ENCODE data around the gene UMODL1.

UMODL1 gene, protein sequence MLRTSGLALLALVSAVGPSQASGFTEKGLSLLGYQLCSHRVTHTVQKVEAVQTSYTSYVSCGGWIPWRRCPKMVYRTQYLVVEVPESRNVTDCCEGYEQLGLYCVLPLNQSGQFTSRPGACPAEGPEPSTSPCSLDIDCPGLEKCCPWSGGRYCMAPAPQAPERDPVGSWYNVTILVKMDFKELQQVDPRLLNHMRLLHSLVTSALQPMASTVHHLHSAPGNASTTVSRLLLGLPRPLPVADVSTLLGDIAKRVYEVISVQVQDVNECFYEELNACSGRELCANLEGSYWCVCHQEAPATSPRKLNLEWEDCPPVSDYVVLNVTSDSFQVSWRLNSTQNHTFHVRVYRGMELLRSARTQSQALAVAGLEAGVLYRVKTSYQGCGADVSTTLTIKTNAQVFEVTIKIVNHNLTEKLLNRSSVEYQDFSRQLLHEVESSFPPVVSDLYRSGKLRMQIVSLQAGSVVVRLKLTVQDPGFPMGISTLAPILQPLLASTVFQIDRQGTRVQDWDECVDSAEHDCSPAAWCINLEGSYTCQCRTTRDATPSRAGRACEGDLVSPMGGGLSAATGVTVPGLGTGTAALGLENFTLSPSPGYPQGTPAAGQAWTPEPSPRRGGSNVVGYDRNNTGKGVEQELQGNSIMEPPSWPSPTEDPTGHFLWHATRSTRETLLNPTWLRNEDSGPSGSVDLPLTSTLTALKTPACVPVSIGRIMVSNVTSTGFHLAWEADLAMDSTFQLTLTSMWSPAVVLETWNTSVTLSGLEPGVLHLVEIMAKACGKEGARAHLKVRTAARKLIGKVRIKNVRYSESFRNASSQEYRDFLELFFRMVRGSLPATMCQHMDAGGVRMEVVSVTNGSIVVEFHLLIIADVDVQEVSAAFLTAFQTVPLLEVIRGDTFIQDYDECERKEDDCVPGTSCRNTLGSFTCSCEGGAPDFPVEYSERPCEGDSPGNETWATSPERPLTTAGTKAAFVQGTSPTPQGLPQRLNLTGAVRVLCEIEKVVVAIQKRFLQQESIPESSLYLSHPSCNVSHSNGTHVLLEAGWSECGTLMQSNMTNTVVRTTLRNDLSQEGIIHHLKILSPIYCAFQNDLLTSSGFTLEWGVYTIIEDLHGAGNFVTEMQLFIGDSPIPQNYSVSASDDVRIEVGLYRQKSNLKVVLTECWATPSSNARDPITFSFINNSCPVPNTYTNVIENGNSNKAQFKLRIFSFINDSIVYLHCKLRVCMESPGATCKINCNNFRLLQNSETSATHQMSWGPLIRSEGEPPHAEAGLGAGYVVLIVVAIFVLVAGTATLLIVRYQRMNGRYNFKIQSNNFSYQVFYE

DNA sequence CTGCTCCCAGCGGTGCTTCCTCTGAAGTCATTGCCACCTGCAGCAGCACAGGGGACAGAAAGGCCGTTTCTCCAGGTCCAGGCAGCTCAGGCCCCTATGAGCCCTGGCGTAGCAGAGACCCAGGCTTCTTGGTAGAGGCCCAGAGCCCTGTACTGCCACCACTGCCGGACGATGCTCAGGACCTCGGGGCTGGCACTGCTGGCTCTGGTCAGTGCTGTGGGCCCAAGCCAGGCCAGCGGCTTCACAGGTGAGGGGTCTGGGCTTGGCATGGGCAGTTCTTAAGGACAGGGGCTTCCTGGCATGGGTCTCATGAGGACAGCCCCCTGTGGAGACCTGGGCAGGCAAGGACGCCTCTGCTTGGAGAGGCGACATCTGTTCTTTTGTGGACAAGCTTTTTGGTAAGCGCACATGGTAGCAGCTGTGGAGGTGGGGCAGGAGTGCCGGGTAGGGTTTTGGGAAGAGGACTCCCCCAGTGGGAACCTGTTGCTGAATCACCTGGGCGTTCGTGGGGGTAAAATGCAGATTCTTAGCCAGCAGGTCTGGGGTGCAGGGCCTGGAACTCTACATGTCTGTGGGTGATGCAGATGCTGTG is at the start of gene UMODL1:
Gene UMODL1, plus strand, starts transcription at position 172 of the 592 bp plus-strand sequence. Its CDS starts 0 bp downstream, at position 172.
- Mint-ChIP-seq H3K27ac (ENCODE audit: low read depth) (no peak within 1 kb of the TSS), H3K4me1 (peaks cover 13% of the 10 kb centered on the region), H3K4me3 (no peak within 1 kb of the TSS), H3K9me3 (no peaks in the 10 kb centered on the region), H3K36me3 (ENCODE audit: insufficient read depth) (no peaks in the 10 kb centered on the region), H3K27me3 (peaks cover 51% of the 10 kb centered on the region)
- ATAC-seq (replicated peaks; ENCODE audit: extremely low read depth, poor library complexity, severe bottlenecking) (no peak), DNase-seq (ENCODE audit: low spot score in 2 of 2) (no peak)

DNA sequence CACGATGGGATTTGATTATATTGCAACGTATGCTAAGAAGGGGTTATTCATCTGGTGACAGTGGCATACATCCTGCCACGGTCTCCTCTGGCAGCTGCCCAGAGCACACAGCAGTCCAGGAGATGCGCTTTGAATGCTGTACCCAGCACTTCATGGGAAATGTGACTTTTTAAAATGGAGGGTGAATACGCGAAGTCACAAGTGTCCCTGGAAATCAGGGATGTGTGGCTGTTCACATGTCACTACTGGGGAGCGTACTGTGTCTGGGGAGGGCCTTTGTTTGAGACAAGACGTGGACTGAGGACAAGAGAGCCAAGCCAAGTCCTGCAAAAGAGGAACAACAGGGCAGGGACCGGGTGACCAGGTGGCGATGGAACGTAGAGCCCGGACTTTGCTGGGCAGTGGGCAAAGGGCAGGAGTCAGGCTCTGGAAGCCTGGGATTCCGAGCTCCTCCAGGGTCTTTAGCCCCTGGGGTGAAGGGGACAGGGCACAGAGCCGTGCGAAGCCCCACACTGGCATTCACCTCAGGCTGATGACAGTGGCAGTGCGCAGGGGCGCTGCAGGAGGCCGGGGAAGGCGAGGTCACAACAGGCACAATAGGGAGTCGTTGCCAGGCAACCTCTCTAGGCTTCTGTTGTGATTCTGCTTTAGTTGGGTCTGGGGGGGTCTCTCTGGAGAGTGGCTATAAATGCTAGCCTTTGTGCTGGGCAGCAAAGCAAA is 49.6 kb upstream of the UMODL1 start:
- no peaks in the 10 kb centered on the region for H3K36me3 Mint-ChIP-seq (ENCODE audit: insufficient read depth)
- no peak overlapping the region for H3K27ac Mint-ChIP-seq (ENCODE audit: low read depth)
- H3K4me3 Mint-ChIP-seq = no peak overlapping the region
- peaks cover 39% of the 10 kb centered on the region for H3K27me3 Mint-ChIP-seq
- no peaks in the 10 kb centered on the region for H3K4me1 Mint-ChIP-seq
- no peak for ATAC-seq (replicated peaks; ENCODE audit: extremely low read depth, poor library complexity, severe bottlenecking)
- no peak for DNase-seq (ENCODE audit: low spot score in 2 of 2)
- no peaks in the 10 kb centered on the region for H3K9me3 Mint-ChIP-seq

DNA sequence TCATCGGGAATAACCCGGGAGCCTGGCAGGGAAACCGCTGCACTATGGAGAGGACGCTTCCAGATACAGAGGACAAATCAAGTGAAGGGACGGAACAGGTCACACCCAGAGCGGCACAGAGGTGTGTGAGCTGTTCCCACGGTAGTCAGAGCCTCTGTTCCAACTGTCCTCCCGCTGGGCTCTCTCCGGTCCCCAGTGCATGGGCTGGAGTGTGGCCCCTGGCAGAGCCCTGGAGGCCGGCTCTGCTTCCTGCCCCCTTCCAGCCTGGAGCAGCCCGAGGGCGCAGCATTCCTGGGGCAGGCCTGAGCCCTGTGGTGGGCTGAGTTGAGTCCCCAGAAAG is 49.1 kb upstream of the UMODL1 start:
- ATAC-seq (replicated peaks; ENCODE audit: extremely low read depth, poor library complexity, severe bottlenecking) = no peak

GRCh38 chr21:42022906-42023305 is 48.2 kb upstream of the UMODL1 start:
- DNase-seq (ENCODE audit: low spot score in 2 of 2) = no peak
- Mint-ChIP-seq H3K4me1 (no peaks in the 10 kb centered on the region), H3K27ac (ENCODE audit: low read depth) (no peak overlapping the region), H3K9me3 (no peaks in the 10 kb centered on the region), H3K27me3 (peaks cover 39% of the 10 kb centered on the region), H3K36me3 (ENCODE audit: insufficient read depth) (peaks cover 2% of the 10 kb centered on the region), H3K4me3 (no peak overlapping the region)
- ATAC-seq (replicated peaks; ENCODE audit: extremely low read depth, poor library complexity, severe bottlenecking) = no peak

More for the DNA sequence above, 49.1 kb upstream of the UMODL1 start:
- no peak for DNase-seq (ENCODE audit: low spot score in 2 of 2)
- Mint-ChIP-seq H3K36me3 (ENCODE audit: insufficient read depth) (peaks cover 2% of the 10 kb centered on the region), H3K27ac (ENCODE audit: low read depth) (no peak overlapping the region), H3K4me3 (no peak overlapping the region), H3K4me1 (no peaks in the 10 kb centered on the region), H3K9me3 (no peaks in the 10 kb centered on the region), H3K27me3 (peaks cover 39% of the 10 kb centered on the region)

DNA sequence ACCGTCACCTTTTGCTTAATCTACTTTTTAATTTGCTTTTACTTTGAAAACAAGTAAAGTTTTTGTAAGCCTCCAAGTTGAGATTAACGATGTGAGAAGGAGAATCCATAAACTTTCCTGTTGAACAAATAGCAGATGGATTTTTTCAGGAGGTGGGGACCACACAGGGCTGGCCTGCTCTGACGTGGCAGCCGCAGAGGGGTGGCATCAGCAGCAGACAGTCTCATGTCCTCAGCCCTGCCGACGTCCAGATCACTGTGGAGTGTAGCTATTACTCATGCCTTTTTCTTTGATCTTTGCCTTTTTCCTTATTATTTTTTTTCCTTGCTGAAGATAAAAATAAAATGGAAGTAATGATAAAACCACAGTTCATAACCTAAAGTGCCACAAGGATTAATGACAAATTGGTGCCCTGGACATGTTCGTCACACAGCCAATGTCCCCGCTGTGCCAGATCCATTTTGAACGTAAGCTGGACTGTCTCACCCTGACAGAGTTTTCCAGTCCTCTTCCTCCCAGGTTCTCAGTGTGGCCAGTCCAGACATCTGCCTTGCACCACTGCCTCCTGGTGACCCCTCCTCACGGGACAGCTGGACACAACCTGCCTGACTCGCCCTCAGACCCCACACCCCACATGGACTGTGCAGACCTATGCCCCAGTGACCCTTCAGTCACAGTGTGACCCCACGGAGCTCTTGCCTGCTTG is 45.6 kb upstream of the UMODL1 start:
- Mint-ChIP-seq H3K27ac (ENCODE audit: low read depth) (no peak overlapping the region), H3K4me3 (no peak overlapping the region), H3K9me3 (no peaks in the 10 kb centered on the region), H3K36me3 (ENCODE audit: insufficient read depth) (peaks cover 2% of the 10 kb centered on the region), H3K4me1 (no peaks in the 10 kb centered on the region), H3K27me3 (peaks cover 25% of the 10 kb centered on the region)
- no peak for ATAC-seq (replicated peaks; ENCODE audit: extremely low read depth, poor library complexity, severe bottlenecking)
- no peak for DNase-seq (ENCODE audit: low spot score in 2 of 2)

GRCh38 chr21:42026082-42026435 is 45.1 kb upstream of the UMODL1 start:
- Mint-ChIP-seq H3K4me3 (no peak overlapping the region), H3K4me1 (no peaks in the 10 kb centered on the region), H3K27me3 (peaks cover 20% of the 10 kb centered on the region), H3K27ac (ENCODE audit: low read depth) (no peak overlapping the region), H3K9me3 (no peaks in the 10 kb centered on the region), H3K36me3 (ENCODE audit: insufficient read depth) (peaks cover 2% of the 10 kb centered on the region)
- DNase-seq (ENCODE audit: low spot score in 2 of 2) (no peak), ATAC-seq (replicated peaks; ENCODE audit: extremely low read depth, poor library complexity, severe bottlenecking) (no peak)

- DNase-seq (ENCODE audit: low spot score in 2 of 2) (no peak), ATAC-seq (replicated peaks; ENCODE audit: extremely low read depth, poor library complexity, severe bottlenecking) (no peak)
- Mint-ChIP-seq H3K27ac (ENCODE audit: low read depth) (no peak overlapping the region), H3K27me3 (peaks cover 13% of the 10 kb centered on the region), H3K9me3 (no peaks in the 10 kb centered on the region), H3K4me1 (no peaks in the 10 kb centered on the region), H3K36me3 (ENCODE audit: insufficient read depth) (peaks cover 2% of the 10 kb centered on the region), H3K4me3 (no peak overlapping the region)
Observed at GRCh38 chr21:42027085-42027821, 43.9 kb upstream of the UMODL1 start.

DNA sequence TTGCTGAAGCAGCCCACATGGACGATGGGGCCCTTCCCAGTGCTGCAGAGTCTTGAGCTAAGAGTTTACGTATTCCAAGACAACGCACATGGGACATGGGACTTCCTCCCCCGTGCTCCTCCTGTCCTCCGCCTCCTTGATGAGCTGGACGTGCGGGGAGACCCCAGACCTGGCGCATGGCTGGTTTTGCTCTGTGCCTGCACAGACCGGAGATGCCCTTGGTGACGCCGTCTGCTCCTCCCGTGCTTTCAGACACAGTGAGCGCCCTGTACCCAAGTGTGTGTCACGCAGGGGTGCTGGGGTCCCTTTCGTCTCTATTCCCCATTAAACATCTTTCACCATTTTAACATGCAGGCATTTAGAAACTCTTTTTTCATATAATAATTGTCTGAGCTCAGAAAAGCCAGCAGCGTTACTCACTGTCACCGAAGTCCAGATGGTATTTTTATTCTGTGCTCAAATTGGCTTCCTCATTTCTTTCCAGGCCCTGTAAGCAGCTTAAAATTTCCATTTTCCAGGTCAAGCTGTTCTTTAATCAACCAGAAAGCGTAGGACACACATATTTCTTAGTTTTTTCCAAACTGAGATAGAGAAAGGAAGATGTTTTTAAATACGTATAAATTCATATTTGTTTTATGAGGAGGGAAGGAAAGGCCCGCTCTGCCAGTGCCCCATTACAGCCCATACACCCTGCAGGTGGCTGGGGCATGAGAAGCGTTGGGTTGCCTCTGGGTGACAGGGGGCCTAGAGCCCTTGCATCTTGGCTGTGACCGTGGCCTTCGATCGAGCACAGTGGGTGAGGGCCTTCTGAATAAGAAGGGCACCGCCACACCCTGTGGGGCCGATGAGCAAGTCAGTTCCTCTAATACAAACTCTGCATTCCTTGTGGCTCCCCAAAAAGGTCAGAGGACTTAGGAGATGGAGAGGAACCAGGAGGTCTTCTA is 43.0 kb upstream of the UMODL1 start:
- H3K4me3 Mint-ChIP-seq = no peak overlapping the region
- ATAC-seq (replicated peaks; ENCODE audit: extremely low read depth, poor library complexity, severe bottlenecking) (no peak), DNase-seq (ENCODE audit: low spot score in 2 of 2) (no peak)
- no peak overlapping the region for H3K27ac Mint-ChIP-seq (ENCODE audit: low read depth)
- H3K9me3 Mint-ChIP-seq = no peaks in the 10 kb centered on the region
- peaks cover 13% of the 10 kb centered on the region for H3K27me3 Mint-ChIP-seq
- peaks cover 2% of the 10 kb centered on the region for H3K36me3 Mint-ChIP-seq (ENCODE audit: insufficient read depth)
- no peaks in the 10 kb centered on the region for H3K4me1 Mint-ChIP-seq

DNA sequence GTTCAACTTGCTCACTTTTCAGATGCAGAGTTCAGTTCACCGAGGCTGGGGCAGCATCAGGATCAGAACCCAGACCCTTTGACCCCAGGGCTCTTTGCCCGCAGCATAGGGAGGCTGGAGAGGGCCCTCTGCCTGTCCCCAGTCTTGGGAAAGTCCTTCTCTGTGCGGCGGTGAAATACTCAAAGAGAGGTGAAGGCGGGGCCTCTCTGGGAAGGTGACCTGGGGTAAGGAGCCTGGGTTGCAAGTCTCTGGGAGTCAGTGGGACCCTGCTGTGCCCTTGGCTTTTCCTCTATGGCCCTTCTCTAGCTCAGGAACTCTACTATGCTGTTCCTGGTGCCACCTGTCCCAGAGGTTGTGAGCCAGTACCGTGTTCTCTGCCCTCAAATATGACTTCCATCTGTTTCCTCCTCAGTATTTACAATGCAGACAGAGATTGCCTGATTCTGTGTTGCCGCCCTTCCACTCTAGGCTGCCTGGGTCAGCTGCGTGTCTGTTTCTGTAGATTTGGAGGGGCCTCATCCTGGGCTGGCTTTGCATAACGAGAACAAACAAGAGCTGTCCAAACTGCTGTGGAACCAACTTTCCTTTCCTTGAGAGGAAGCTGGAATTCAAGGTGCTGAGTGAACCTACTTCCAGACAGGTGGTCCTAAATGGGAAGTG is 42.2 kb upstream of the UMODL1 start:
- Mint-ChIP-seq H3K27ac (ENCODE audit: low read depth) (no peak overlapping the region), H3K4me1 (no peaks in the 10 kb centered on the region), H3K4me3 (no peak overlapping the region), H3K9me3 (no peaks in the 10 kb centered on the region), H3K36me3 (ENCODE audit: insufficient read depth) (peaks cover 2% of the 10 kb centered on the region), H3K27me3 (peaks cover 11% of the 10 kb centered on the region)
- DNase-seq (ENCODE audit: low spot score in 2 of 2) (no peak), ATAC-seq (replicated peaks; ENCODE audit: extremely low read depth, poor library complexity, severe bottlenecking) (no peak)

GRCh38 chr21:42030311-42030710 is 40.8 kb upstream of the UMODL1 start:
- Mint-ChIP-seq H3K27me3 (peaks cover 7% of the 10 kb centered on the region), H3K9me3 (no peaks in the 10 kb centered on the region), H3K36me3 (ENCODE audit: insufficient read depth) (peaks cover 2% of the 10 kb centered on the region)

More at GRCh38 chr21:42030311-42030710, 40.8 kb upstream of the UMODL1 start:
- Mint-ChIP-seq H3K27ac (ENCODE audit: low read depth) (no peak overlapping the region), H3K4me3 (no peak overlapping the region), H3K4me1 (no peaks in the 10 kb centered on the region)
- ATAC-seq (replicated peaks; ENCODE audit: extremely low read depth, poor library complexity, severe bottlenecking) (no peak), DNase-seq (ENCODE audit: low spot score in 2 of 2) (no peak)
